Fibroblast of villous mesenchyme (primary cell): ENCODE data around the gene NOX3. TPM values are rescaled to one million over a fixed set of nuclear protein-coding genes. Genes with fewer than 3 reads are reported as not detected.

Source experiments
- DNase-seq: peaks from one replicate; pipeline ENCODE4 v3.0.0-alpha.2; 2010; ENCODE audit warnings: low read depth
- H3K4me3 ChIP-seq: 2 replicates; pipeline ENCODE4 v1.5.1; 2011; ENCODE audit warnings: low read depth, mild to moderate bottlenecking, low read length
- CTCF ChIP-seq: IDR thresholded peaks from 2 replicates; pipeline ENCODE4 v1.5.1; 2012; ENCODE audit warnings: low read depth, mild to moderate bottlenecking, low read length; ENCODE audit not compliant: insufficient read depth
- total RNA-seq: library from RNA; depleted of rRNA; stranded (reverse); fragments of >200 nt; gene quantifications from 2 replicates; pipeline ENCODE4 v1.2.3, GENCODE V29; 2012

The NOX3 gene
- total RNA-seq, 1 donor, result not detected

- TF ChIP-seq CTCF, result no peak
Observed at GRCh38 chr6:155354167-155354566, 101.5 kb downstream of the NOX3 start.

DNA sequence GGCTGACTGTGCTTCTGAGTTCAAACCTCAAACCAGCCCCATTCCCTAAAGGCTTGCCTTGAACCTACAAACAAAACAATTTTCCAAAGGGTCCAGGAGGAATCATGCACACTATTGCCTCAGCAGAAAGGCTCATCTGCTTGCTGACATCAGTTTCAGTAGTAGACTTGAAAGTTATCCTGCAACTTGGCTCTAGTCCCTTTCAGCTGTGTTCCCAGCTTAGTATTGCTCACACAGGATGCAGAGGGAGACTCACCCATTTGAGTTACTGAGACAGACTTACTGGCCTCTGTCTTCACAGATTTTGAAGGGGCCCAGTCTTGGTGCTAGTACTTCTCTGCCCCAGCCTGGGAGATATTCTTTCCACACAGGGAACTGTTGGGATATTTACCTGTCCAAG lies 102.8 kb downstream of the NOX3 start:
- DNase-seq, result peak; percentile 20
- TF ChIP-seq CTCF, result no peak
- H3K4me3 ChIP-seq, result no peak overlapping the region

More at GRCh38 chr6:155354167-155354566, 101.5 kb downstream of the NOX3 start:
- H3K4me3 ChIP-seq, result no peak overlapping the region
- no peak for DNase-seq

GRCh38 chr6:155352130-155352420 lies 103.6 kb downstream of the NOX3 start:
- no peak for DNase-seq
- TF ChIP-seq CTCF, result no peak
- H3K4me3 ChIP-seq, result no peak overlapping the region

- H3K4me3 ChIP-seq, result no peak overlapping the region
- TF ChIP-seq CTCF, result no peak
- no peak for DNase-seq
Observed at GRCh38 chr6:155351273-155352129, 104.1 kb downstream of the NOX3 start.

DNA sequence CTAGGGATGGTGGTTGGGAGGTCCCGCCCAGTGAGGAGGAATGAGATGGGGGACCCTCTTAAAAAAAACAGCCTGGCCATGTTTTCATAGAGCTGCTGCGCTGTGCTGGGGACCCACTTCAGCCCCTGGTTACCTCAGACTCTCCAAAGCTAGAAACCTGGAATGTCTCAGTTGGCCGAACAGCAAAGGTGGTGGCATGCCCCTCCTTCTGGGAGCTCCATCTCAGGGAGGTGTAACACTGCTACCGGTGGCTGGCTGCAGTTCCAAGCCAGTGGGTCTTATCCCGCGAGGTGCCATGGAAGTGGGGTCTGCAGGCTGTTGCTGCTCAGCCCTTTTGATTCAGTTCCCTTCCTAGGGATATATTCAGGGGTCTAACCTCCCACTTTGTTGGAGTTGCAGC lies 105.7 kb downstream of the NOX3 start:
- no peak overlapping the region for H3K4me3 ChIP-seq
- no peak for DNase-seq
- TF ChIP-seq CTCF, result no peak

DNA sequence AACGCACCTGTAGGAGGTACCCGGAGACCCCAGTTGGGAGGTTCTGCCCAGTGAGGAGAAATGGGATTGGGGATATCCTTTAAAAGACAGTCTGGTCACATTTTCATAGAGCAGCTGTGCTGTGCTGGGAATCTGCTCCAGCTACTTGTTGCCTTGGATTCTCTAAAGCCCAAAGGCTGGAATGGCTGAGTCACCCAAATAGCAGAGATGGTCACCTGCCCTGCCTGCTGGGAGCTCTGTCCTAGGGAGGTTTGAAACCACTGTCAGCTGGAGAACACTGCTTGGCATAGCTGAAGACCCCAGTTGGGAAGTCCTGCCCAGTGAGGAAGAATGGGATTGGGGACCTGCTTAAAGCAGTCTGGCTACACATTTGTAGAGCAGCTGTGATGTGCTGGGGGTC lies 106.5 kb downstream of the NOX3 start:
- peak; percentile 11 for DNase-seq
- no peak for TF ChIP-seq CTCF
- H3K4me3 ChIP-seq, result no peak overlapping the region

DNA sequence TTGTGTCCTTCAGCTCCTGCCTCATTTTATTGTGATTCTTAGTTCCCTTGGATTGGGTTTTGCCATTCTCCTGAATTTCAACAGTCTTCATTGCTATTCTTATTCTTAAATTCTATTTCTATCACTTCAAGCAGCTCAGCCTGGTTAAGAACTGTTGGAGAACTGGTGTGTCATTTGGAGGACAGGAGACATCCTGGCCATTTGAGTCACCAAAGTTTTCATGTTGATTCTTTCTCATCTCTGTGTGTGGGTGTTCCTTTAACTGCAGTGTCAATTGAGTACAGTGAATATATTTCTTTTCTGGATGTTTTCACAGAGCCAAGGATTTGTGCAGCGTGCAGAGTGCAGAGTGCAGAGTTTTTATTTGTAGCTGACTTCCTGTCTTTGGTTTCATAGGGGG lies 107.8 kb downstream of the NOX3 start:
- no peak for TF ChIP-seq CTCF
- no peak overlapping the region for H3K4me3 ChIP-seq
- no peak for DNase-seq
